Natural killer cell (primary cell): ENCODE data around the gene TRAF3. TPM values are rescaled to one million over a fixed set of nuclear protein-coding genes. Genes with fewer than 3 reads are reported as not detected.
"Not testable (repeated sequence)": the region's sequence is repeated elsewhere in the genome, so short reads cannot be mapped to it uniquely, and the experiment has no call there.

ENCODE experiments used
- ATAC-seq, 3 donors: fragments of 150-1000 bp in 2 of 3; fragments of 200-7000 bp in 1 of 3; cut with Tn5 transposase; 1 replicate in 1 of 3; 2 replicates in 2 of 3; pipeline ENCODE4 v1.10.0; 2021; ENCODE audit warnings: mild to moderate bottlenecking in 2 of 3, moderate library complexity in 2 of 3
- DNase-seq, 2 donors: peaks; one replicate each; pipeline versions ENCODE4 v3.0.0 to v3.0.0-alpha.2; 2013 to 2021; ENCODE audit warnings: mixed read lengths in 1 of 2
- H3K27ac ChIP-seq: one replicate; pipeline ENCODE4 v1.5.1; 2013; ENCODE audit warnings: mild to moderate bottlenecking, low read length
- H3K27me3 ChIP-seq: one replicate; pipeline ENCODE4 v1.6.1; 2013; ENCODE audit warnings: low read length; ENCODE audit not compliant: control insufficient read depth, insufficient read depth
- H3K36me3 ChIP-seq: one replicate; pipeline ENCODE4 v1.6.1; 2013; ENCODE audit warnings: low read length; ENCODE audit not compliant: control insufficient read depth, insufficient read depth
- H3K4me1 ChIP-seq: one replicate; pipeline ENCODE4 v1.6.1; 2013; ENCODE audit warnings: low read length; ENCODE audit not compliant: control insufficient read depth, insufficient read depth
- H3K4me3 ChIP-seq: one replicate; pipeline ENCODE4 v1.5.1; 2013; ENCODE audit warnings: low read length
- H3K9me3 ChIP-seq: one replicate; pipeline ENCODE4 v1.6.1; 2013; ENCODE audit warnings: low read length; ENCODE audit not compliant: control insufficient read depth, insufficient read depth
- H3K27ac Mint-ChIP-seq, 2 donors: one replicate each; pipeline ENCODE4 v1.8.0; 2022; ENCODE audit warnings: mild to moderate bottlenecking in 2 of 2, mixed read lengths in 2 of 2, moderate library complexity in 1 of 2
- H3K27me3 Mint-ChIP-seq, 2 donors: one replicate each; pipeline ENCODE4 v1.8.0; 2022; ENCODE audit warnings: low read depth in 2 of 2, mixed read lengths in 2 of 2
- H3K36me3 Mint-ChIP-seq: one replicate; pipeline ENCODE4 v1.8.0; 2022; ENCODE audit warnings: mixed read lengths
- H3K4me1 Mint-ChIP-seq, 2 donors: one replicate each; pipeline ENCODE4 v1.8.0; 2022; ENCODE audit warnings: mixed read lengths in 2 of 2
- H3K4me3 Mint-ChIP-seq: one replicate; pipeline ENCODE4 v1.8.0; 2022; ENCODE audit warnings: mild to moderate bottlenecking, moderate library complexity, mixed read lengths
- H3K9me3 Mint-ChIP-seq, 2 donors: one replicate each; pipeline ENCODE4 v1.8.0; 2022; ENCODE audit warnings: mixed read lengths in 2 of 2
- WGBS: methylation state at CpG from one replicate; pipeline ENCODE4 v1.1.7; 2013; ENCODE audit warnings: missing lambda C conversion rate; ENCODE audit not compliant: insufficient coverage; 5-methylcytosine and 5-hydroxymethylcytosine counted together
- intact Hi-C: fragments of 100-400 bp; cut with micrococcal nuclease; formaldehyde crosslinking; loops from one replicate; pipeline ENCODE4 v1.14.2; 2022
- total RNA-seq, 4 donors: library from RNA; stranded (reverse); fragments of 120-200 nt in 1 of 4; gene quantifications; one replicate each; pipeline versions ENCODE4 v1.2.3 to v1.2.4, GENCODE V29; 2013 to 2022
- TF ChIP-seq, protein P1 (sequence below): fragments of 200-600 bp; IDR thresholded peaks from one replicate; pipeline ENCODE4 v1.8.0; 2022; ENCODE audit warnings: antibody characterized with exemption

TRAF3 gene
- total RNA-seq, 3 donors from 2014 or later (not counting 1 experiment from before 2014, with no cell fraction given), result 21.0 to 31.6 (median 23.5) TPM

DNA sequence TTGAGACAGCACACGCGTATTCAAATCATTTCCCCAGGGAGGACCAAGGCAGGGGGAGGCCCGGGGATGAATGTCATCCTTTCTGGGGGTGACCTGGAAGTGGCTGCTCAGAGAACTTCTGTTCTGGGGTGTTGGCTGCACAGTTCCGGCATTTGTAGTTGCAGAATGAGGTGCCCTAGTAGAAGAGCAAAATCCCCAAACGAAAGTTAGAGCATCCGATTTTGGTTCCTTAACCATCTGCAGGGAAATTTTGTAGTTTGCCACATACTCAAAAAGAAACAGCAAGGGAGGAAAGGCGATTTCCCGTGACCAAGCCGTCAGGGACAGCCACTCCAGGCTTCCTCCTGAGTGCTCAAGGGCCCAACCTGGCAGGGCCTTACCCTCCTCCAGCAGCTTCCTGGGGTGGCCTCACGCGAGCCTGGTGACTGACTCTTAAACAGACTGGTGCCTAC is 13.0 kb upstream of the TRAF3 start:
- ATAC-seq (no peak), DNase-seq (no peak)
- no peaks in the 10 kb centered on the region for H3K36me3 ChIP-seq
- Mint-ChIP-seq H3K36me3 (no peaks in the 10 kb centered on the region), H3K27me3 (peaks cover 0 to 4% of the 10 kb centered on the region in 2 donors), H3K4me3 (no peak overlapping the region), H3K27ac (no peak overlapping the region), H3K9me3 (no peaks in the 10 kb centered on the region), H3K4me1 (no peaks in the 10 kb centered on the region)
- no peak overlapping the region for H3K4me3 ChIP-seq
- 57% methylated on average over 11 of the region's 11 CpGs for WGBS
- no peaks in the 10 kb centered on the region for H3K27me3 ChIP-seq
- peak overlapping the region; percentile 25 for H3K27ac ChIP-seq
- H3K9me3 ChIP-seq, result no peaks in the 10 kb centered on the region
- intact Hi-C loops, result no loop called here
- peaks cover 19% of the 10 kb centered on the region for H3K4me1 ChIP-seq
- TF ChIP-seq, protein P1, sequence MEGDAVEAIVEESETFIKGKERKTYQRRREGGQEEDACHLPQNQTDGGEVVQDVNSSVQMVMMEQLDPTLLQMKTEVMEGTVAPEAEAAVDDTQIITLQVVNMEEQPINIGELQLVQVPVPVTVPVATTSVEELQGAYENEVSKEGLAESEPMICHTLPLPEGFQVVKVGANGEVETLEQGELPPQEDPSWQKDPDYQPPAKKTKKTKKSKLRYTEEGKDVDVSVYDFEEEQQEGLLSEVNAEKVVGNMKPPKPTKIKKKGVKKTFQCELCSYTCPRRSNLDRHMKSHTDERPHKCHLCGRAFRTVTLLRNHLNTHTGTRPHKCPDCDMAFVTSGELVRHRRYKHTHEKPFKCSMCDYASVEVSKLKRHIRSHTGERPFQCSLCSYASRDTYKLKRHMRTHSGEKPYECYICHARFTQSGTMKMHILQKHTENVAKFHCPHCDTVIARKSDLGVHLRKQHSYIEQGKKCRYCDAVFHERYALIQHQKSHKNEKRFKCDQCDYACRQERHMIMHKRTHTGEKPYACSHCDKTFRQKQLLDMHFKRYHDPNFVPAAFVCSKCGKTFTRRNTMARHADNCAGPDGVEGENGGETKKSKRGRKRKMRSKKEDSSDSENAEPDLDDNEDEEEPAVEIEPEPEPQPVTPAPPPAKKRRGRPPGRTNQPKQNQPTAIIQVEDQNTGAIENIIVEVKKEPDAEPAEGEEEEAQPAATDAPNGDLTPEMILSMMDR, result no peak

DNA sequence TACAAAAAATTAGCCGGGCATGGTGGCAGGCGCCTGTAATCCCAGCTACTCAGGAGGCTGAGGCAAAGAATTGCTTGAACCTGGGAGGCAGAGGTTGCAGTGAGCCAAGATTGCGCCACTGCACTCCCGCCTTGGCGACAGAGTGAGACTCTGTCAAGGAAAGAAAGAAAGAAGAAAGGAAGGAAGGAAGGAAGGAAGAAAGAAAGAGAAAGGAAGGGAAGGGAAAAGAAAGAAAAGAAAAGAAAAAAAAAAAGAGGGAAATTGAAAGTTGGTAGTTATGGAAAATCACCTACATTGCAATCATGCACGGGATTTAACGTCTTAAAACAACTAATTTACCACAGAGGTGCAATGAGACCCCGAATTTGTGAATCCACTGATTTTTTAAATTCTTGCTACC is 11.5 kb upstream of the TRAF3 start:
- H3K4me3 ChIP-seq, H3K36me3 ChIP-seq, H3K36me3 Mint-ChIP-seq, H3K27ac ChIP-seq, H3K27ac Mint-ChIP-seq, DNase-seq, H3K27me3 Mint-ChIP-seq, H3K9me3 Mint-ChIP-seq, intact Hi-C loops, H3K4me3 Mint-ChIP-seq, H3K27me3 ChIP-seq, H3K4me1 Mint-ChIP-seq, H3K9me3 ChIP-seq, ATAC-seq: not testable (repeated sequence)
- H3K4me1 ChIP-seq, result peaks cover 22% of the 10 kb centered on the region
- 91% methylated on average over 7 of the region's 8 CpGs for WGBS

DNA sequence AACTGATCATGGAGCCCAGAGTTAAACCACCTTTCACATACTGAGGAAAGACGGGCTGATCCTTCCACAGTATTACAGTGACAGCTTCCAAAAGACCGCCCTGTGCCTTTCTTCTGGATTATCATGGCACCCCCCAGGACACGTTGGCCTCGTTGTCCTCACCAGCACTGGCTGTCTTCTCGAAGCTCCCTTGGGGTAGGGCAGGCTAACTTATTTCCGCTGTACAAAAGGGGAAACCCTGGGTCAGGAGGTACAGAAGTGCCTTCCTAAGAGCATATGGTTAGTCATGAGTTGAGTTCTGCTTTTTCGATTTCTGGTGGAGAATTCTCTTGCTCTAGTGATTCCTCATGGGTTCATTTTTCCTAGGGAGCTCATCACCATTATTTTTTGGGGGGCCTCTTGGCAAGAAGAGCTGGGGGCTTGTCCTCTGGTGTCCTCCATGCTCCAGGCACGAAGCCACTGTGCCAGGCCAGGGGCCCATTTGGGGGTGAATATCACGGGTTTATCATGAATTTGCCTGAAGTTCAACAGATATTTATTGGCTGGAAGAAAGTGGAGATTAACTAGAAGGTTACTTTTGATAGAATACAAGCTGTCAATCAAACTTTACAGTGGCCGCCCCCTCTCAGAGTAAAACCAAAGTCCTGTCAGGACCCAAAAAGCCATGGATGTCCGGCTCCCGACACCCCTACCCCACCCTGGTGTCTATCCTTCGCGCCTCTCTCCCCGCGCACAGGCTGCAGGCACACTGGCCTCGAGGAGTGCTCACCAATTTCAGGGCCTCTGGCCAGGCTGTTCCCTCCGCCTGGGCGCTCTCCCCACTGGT is 8.8 kb upstream of the TRAF3 start:
- Histone ChIP-seq H3K9me3 (no peaks in the 10 kb centered on the region), H3K27ac (peak overlapping the region; percentile 83), H3K27me3 (no peaks in the 10 kb centered on the region), H3K4me1 (peaks cover 22% of the 10 kb centered on the region), H3K4me3 (no peak overlapping the region), H3K36me3 (no peaks in the 10 kb centered on the region)
- peaks cover 0 to 2% of the 10 kb centered on the region in 2 donors for H3K27me3 Mint-ChIP-seq
- no peak overlapping the region for H3K4me3 Mint-ChIP-seq
- intact Hi-C loops, result no loop called here
- ATAC-seq, result peak; percentile 44 to 62 (median 57)
- 69% methylated on average over 19 of the region's 19 CpGs for WGBS
- H3K36me3 Mint-ChIP-seq, result no peaks in the 10 kb centered on the region
- TF ChIP-seq, protein P1, result no peak
- DNase-seq, result peak in 1 of 2 donors; percentile 32
- no peaks in the 10 kb centered on the region for H3K9me3 Mint-ChIP-seq
- no peaks in the 10 kb centered on the region for H3K4me1 Mint-ChIP-seq
- H3K27ac Mint-ChIP-seq, result peak overlapping the region in 1 of 2 donors; percentile 47

DNA sequence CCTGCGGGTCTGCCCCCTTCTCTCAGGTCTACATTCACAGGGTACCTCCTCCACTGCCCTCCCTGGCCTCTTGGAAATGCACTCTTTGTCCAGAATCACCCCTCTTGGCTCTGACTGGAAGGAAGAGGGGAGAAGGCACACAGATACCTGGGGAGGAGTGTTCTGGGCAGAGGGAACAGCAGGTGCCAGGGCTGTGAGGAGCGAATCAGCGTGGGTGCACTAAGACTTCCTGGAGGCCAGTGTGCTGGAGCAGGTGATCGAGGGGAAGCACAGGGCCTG is 8.3 kb upstream of the TRAF3 start:
- Mint-ChIP-seq H3K27me3 (peaks cover 0 to 2% of the 10 kb centered on the region in 2 donors), H3K9me3 (no peaks in the 10 kb centered on the region), H3K27ac (peak overlapping the region in 1 of 2 donors; percentile 47), H3K36me3 (no peaks in the 10 kb centered on the region), H3K4me1 (no peaks in the 10 kb centered on the region), H3K4me3 (no peak overlapping the region)
- intact Hi-C loops, result no loop called here
- 87% methylated on average over 4 of the region's 4 CpGs for WGBS
- DNase-seq, result no peak
- H3K9me3 ChIP-seq, result no peaks in the 10 kb centered on the region
- H3K27me3 ChIP-seq, result no peaks in the 10 kb centered on the region
- H3K4me3 ChIP-seq, result no peak overlapping the region
- TF ChIP-seq, protein P1, result no peak
- H3K4me1 ChIP-seq, result peaks cover 22% of the 10 kb centered on the region
- no peaks in the 10 kb centered on the region for H3K36me3 ChIP-seq
- no peak for ATAC-seq
- H3K27ac ChIP-seq, result peak overlapping the region; percentile 83
